Renal cortical epithelial cell (primary cell): ENCODE results near the gene TCF7L1. TPM values are rescaled to one million over a fixed set of nuclear protein-coding genes. Genes with fewer than 3 reads are reported as not detected.
A peak's percentile ranks its signal among the peaks of the same experiment; 100 is the strongest.
"Not testable (repeated sequence)": the region's sequence is repeated elsewhere in the genome, so short reads cannot be mapped to it uniquely, and the experiment has no call there.

Source experiments
- DNase-seq: peaks from one replicate; pipeline ENCODE4 v3.0.0-alpha.2; 2011; ENCODE audit warnings: low read depth
- total RNA-seq: library from RNA; depleted of rRNA; stranded (reverse); fragments of >200 nt; gene quantifications from 2 replicates; pipeline ENCODE4 v1.2.3, GENCODE V29; 2014

The TCF7L1 gene
- total RNA-seq, 1 donor from 2014 or later, result 1.4 TPM

DNA sequence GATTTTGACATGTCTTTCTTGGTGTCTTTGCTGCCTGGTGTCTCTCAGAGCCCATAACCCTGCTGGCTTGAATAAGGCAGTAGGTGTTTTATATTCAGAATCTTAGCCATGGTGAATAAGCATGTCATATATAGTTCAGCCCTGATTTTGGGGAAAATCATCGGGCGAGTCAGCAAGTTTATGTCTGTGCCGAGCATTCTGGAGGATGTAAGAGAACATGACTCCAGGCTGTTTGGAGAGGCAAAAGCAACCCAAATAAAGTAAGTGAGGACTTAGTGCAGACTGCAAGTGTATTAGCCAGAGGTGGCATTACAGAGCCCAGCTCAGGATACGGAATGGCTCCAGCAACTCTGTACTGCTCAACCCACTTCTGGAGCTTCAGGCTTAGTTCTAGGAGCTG is 50.3 kb downstream of the TCF7L1 start:
- DNase-seq, result no peak

- DNase-seq, result no peak
These were observed 51.0 kb downstream of the TCF7L1 start for GRCh38 chr2:85184231-85184630.

GRCh38 chr2:85184990-85185389 is 51.8 kb downstream of the TCF7L1 start:
- no peak for DNase-seq

DNA sequence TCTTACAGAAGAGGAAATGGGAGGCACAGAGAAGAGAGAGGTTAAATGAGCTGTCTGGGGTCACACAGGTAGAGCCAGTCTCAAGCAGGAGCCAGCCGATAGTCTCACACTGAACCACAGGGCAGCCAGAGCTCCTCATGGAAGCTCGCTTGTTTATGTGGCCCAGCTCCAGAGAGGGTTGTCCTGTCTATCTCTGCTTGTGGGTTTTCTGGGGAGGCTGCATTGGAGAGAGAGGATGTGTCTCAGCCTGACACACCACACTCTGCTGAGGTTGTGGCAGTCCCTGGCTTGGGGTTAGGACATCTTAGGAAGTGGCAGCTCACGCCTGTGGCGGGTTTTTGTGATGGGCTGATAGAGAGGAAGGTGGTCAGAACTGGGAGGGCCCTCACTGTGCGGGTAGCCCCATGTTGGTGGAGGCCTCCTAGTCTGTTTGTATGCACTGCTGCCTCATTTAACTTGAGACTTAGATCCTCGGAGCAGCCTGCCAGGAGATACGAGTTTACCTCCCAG is 52.3 kb downstream of the TCF7L1 start:
- DNase-seq, result no peak

DNA sequence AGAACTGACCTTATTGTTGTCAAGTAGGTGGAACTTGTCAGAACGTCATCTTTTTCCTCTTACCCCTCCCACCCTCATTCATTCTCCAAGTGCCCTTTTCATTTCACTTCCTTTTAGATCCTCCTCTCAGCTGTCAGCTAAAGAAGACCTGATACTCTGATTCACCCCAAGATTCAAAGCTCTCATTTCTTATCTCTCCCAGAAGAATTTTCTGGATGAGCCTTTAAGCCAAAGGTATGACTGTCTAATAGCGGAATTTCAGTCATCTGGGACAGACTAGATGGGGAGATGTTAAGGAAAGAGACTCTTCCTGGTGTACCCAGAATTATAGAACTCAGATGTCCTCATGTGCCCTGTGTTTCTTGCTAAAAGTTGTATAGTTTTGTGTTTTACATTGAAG is 53.9 kb downstream of the TCF7L1 start:
- no peak for DNase-seq

DNA sequence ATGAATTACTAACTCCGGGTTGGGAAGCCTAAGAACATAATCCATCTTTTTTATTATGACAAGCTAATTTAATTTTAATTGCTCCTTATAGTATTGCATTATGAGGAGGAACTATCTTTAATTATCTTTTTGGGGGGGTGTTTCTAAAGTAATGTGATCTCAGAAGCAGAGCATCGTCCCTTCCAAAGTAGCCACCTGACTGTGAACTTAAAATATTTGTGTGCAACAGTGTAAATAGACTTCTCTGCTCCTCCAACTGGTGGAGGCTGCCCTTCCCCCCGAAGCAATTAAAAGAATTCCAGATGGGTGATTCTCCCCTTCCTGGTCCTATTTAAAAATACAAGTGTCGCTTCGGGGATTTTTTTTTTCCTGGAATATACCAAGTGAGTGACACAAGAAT is 55.7 kb downstream of the TCF7L1 start:
- no peak for DNase-seq

GRCh38 chr2:85189606-85190270 is 56.5 kb downstream of the TCF7L1 start:
- no peak for DNase-seq

DNA sequence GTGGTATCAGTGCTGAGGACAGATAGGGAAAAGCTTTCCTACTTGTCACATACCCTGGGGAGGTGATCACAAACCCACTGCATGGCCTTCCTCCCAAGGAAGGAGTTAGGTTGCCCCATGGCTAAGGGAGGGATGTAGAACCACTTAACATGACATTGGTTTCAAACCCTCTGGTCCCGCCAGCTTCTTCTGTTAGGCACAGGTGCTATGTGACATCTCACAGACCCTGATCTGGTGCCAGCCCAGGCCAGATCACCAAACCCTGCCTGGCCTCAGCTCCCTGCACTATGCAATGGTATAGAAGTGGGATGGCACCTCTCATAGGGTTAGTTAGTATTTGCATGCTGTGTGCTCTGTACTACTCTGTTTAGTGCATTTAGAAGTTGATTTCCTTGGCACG is 58.0 kb downstream of the TCF7L1 start:
- DNase-seq, result no peak

DNA sequence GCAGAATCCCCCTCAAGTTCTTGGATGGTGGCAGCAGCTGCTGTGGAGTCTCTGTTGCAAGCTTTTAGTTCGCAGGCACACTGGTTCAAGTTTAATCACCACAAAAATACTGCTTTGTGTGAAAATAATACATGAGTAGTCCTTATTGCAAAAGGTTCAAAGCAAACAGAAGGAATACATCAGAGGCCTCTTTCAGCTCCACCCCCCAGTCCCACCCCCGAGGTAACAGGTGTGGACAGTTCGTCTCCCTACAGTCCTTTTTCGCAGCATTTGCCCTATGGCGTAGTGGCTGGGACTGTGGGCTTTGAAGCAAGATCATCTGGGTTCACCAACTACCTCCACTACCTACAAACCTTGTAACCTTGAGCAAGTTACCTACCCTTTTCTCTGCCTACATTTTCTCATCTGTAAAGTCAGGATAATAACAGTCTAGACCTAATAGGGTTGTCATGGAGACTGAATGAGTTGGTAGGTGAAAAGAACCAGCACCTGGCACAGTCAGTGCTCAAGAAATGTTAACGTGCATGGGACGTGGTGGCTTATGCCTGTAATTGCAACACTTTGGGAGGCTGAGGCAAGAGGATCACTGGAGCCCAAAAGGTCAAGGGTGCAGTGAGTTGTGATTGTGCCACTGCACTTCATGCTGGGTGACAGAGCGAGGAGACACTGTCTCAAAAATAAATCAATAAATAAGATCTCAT is 61.7 kb downstream of the TCF7L1 start:
- no peak for DNase-seq

DNA sequence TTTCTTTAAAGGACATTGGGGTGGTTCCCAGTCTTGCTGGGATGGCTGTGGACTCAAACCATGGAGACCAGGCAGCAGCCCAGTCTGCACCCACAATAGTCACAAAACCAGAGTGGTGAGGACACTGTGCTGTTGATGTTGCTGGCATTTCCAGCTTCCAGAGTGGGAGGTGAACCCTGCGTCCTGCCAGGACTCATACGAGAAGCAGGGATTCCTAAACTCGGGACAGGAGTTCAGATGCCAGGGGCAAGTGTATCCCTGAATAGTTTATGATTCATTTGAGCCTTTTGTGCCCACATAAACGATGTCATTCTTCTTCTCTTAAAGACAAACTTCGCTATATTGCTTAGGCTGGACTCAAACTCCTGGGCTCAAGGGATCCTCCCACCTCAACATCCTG is 62.8 kb downstream of the TCF7L1 start:
- no peak for DNase-seq

- no peak for DNase-seq
These were observed 66.5 kb downstream of the TCF7L1 start for GRCh38 chr2:85199698-85200097.

DNA sequence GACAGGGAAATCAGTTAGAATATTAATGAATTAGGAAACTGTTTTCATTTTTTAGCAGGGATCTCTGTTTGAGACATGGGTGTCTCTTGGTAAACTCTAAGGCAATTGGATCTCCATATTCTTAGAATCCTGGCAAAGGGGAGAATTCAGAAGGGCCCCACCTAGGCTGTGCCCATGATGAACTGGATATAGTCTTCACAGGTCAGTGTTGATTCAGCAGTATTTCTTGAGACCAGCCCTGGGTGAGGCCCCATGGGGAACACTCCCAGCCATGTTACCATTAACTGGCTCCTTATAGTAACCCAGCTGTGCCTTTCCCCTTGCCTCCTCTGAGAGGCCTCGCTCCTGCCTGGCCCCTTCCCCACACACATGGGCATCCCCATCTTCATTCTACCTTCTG is 76.7 kb downstream of the TCF7L1 start:
- DNase-seq, result no peak

GRCh38 chr2:85210511-85210910 is 77.3 kb downstream of the TCF7L1 start:
- no peak for DNase-seq

GRCh38 chr2:85211606-85212005 is 78.4 kb downstream of the TCF7L1 start:
- DNase-seq, result not testable (repeated sequence)

GRCh38 chr2:85212841-85213240 is 79.6 kb downstream of the TCF7L1 start:
- no peak for DNase-seq

GRCh38 chr2:85213404-85213803 is 80.2 kb downstream of the TCF7L1 start:
- no peak for DNase-seq

- no peak for DNase-seq
These were observed 80.8 kb downstream of the TCF7L1 start for GRCh38 chr2:85213901-85214512.

DNA sequence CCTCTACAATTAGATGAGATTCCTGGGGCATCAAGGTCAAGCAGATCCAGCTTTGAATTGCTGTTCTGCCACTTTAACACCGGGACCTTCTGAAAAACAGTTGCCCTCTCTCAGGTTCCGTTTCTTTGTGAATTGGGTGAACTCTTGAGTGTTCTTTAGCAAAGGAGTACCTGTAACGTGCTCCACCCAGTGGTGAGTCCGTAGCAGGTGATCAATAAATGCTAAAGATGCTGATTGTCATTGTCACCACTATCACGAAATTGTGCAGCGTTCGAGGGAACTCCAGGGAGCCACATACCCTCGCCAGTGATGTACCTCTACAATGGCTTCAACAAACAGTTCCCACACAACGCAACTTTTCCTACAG is 81.9 kb downstream of the TCF7L1 start:
- DNase-seq, result no peak

DNA sequence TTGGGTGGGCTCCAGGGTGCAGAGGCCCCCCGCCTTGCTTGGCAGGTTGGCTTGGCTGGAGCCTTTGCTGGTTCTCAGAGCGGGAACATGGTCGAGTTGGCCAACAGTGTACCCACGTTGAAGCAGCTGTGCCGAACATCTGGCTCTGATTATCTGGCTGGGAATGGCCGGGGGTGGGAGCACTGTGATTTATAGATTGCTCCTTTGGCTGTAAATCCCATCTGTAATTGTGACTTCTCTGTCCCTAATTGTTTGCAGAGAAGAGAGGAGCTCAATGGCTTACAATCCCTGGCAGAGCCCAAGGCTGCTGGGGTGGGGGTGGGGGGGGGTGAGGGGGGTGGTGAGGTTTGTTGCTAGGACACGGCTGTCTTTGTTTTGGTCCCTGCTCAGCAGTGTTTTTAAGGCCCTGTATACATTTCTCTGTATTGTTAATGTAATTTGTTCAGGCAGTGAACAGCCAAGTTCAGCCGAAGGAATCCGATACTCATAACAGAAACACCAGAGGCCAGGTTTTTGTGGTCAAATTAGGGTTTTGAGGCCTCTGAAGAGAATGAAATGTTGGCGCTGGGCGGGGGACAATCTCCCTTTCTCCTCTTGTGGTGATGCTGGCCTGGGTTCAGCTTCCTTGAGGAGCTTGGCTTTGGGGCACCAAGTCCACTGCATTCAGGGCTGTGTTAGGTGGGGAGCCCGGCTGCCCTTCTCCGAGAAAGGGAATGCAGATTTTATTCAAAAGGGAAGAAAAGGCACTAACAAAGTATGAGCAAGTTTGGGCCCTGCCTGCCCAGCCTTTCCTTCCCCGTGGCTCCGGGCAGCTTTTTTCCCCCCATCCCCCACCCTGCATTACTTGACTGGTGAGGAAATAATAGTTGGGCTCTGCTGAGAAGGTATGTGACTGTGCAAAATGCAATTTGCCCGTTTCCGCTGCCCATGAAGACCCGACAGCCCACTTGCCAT is 82.5 kb downstream of the TCF7L1 start:
- peak; percentile 13 for DNase-seq

DNA sequence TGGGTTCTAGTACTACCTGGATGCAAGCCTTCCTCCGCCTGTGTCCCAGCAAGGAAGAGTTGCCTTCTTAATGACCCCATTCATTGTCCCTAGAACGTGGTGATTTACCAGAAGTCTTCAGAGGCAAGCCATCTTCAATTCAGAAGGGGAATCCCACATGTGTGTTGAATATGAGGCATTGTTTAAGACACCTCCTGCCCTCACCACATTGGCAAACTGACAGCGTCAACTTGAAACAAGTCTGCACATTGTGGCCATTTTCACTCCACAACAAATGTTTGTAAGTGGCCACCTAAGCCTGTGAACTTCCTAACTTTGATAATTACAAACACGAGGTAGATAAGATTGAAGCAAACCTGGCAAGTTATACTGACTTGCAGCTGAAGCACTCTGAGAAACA is 83.7 kb downstream of the TCF7L1 start:
- no peak for DNase-seq

DNA sequence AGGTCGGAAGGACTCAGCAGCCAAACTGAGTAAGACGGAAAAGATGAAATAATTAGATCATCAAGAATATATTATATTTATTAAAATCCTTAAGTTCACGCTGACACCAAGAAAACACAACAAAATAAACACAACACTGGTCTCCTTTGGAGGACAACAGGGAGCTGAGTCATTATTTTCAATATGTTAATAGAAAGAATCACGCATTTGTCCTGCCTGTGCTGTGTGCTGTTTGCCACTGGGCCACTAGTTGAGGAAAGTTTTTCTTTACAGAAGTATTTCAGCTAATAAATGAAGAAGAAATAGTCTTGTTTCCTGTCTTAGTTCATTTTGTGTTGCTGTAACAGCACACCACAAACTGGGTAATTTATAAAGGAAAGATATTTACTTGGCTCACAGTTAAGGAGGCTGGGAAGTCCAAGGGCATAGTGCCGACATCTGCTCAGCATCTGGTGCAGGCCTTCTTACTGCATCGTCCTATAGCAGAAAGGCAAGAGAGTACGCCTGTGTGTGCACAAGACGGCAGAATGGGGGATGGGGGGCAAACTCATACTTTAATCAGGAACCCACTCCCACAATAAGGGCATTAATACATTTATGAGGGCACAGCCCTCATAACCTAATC is 88.0 kb downstream of the TCF7L1 start:
- DNase-seq, result no peak

GRCh38 chr2:85222792-85223191 is 89.6 kb downstream of the TCF7L1 start:
- peak; percentile 33 for DNase-seq
